ENCODE results near the gene KREMEN1. TPM values are rescaled to one million over a fixed set of nuclear protein-coding genes. Genes with fewer than 3 reads are reported as not detected.

KREMEN1 gene
- total RNA-seq, 2 donors from 2014 or later, result 8.4 to 13.9 TPM

DNA sequence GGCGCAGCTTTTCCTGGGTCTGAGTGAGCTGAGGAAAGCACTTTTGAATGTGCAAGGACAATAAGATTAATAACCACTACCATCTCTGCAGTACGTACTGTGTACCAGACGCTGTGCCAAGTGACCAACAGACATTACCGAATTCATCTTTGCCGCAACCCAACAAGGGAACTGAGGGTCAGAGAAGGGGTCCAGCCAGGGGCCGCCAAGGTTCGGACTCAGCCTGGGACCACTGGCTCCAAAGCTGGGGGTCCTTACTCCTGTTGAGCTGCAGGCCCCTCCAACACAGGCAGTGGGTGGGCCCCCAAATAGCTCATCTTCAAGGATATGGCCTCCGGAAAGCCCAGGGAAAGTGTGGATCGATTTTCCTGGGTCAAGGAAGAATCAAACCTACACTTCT is 77.9 kb downstream of the KREMEN1 start:
- TF ChIP-seq, protein P1, sequence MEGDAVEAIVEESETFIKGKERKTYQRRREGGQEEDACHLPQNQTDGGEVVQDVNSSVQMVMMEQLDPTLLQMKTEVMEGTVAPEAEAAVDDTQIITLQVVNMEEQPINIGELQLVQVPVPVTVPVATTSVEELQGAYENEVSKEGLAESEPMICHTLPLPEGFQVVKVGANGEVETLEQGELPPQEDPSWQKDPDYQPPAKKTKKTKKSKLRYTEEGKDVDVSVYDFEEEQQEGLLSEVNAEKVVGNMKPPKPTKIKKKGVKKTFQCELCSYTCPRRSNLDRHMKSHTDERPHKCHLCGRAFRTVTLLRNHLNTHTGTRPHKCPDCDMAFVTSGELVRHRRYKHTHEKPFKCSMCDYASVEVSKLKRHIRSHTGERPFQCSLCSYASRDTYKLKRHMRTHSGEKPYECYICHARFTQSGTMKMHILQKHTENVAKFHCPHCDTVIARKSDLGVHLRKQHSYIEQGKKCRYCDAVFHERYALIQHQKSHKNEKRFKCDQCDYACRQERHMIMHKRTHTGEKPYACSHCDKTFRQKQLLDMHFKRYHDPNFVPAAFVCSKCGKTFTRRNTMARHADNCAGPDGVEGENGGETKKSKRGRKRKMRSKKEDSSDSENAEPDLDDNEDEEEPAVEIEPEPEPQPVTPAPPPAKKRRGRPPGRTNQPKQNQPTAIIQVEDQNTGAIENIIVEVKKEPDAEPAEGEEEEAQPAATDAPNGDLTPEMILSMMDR (IDR thresholded peaks at IDR 0.05), result no peak
- Histone ChIP-seq H3K27me3 (replicated peaks; ENCODE audit: insufficient read depth) (no peaks in the 10 kb centered on the region), H3K27ac (no peak overlapping the region), H3K4me3 (no peak overlapping the region), H3K9me3 (no peaks in the 10 kb centered on the region), H3K36me3 (no peaks in the 10 kb centered on the region), H3K4me1 (ENCODE audit: control insufficient read depth in 1 of 2, low read depth in 2 of 2) (peaks cover 11 to 52% of the 10 kb centered on the region in 2 donors)
- DNase-seq (ENCODE audit: low spot score) (no peak), ATAC-seq (ENCODE audit: insufficient number of reproducible peaks, low FRiP score, low read depth) (no peak)

DNA sequence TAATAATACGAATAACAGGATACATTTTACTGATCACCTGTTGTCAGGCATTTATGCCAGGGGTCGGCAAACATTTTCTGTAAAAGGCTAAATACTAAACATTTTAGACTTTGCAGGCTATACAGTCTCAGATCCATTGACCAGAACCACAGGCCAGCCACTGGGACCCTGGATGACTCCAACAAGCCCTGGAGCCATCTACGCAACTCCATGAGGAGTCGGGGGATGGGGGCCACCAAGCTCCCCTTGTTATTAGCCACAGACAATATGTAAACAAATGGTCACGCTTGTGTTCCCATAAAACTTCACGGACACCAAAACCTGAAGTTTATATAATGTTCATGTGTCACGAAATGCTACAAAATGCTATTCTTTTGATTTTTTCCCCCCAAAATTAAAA is 78.5 kb downstream of the KREMEN1 start:
- no peak for ATAC-seq (ENCODE audit: insufficient number of reproducible peaks, low FRiP score, low read depth)
- H3K27ac ChIP-seq, result no peak overlapping the region
- no peak for DNase-seq (ENCODE audit: low spot score)
- H3K4me3 ChIP-seq, result no peak overlapping the region
- TF ChIP-seq, protein P1 (IDR thresholded peaks at IDR 0.05), result no peak
- no peaks in the 10 kb centered on the region for H3K36me3 ChIP-seq
- H3K4me1 ChIP-seq (ENCODE audit: control insufficient read depth in 1 of 2, low read depth in 2 of 2), result peaks cover 11 to 52% of the 10 kb centered on the region in 2 donors
- no peaks in the 10 kb centered on the region for H3K9me3 ChIP-seq
- no peaks in the 10 kb centered on the region for H3K27me3 ChIP-seq (replicated peaks; ENCODE audit: insufficient read depth)

DNA sequence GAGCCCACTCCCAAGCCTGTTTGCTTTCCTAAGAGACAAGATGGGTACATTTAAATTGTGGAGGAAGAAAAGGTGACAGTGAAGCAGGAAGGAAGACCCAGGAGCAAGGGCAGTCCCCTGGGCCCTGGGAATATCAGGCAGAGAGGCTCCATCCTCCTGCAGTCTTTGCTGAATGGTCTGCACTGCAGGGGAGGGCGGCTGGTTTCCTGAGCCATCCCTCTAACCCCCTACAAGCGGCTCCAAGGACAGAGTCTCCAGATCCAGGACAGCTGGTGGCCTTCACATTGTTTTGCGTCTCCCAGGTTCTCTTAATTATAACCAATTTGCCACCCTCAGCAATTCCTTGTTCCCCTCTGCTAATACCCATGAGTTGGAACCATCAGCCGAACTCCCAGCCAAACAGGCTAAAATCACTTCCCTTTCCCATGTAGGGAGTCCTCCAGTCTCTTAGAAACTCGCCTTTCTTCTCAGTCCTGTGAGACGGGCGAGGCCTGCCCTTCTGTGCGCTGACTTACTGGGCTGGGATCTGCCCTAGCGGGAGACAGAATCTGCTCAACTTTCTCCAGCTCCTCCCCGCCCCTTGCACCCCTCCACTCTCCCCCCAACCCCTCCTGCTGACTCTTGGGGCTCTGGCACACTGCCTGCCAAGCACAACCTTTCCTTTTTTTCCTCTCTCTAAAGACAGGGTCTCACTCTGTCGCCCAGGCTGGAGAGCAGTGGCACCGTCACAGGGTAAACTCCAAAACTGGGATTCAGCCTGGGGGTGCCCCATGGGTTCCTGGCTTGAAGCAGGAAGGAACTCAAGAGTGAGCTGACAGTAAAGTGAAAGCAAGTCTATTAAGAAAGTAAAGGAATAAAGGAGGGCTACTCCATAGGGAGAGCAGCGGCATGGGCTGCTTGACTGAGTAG is 79.5 kb downstream of the KREMEN1 start:
- TF ChIP-seq, protein P1 (IDR thresholded peaks at IDR 0.05), result no peak
- H3K9me3 ChIP-seq, result no peaks in the 10 kb centered on the region
- peak overlapping the region; percentile 66 to 87 for H3K27ac ChIP-seq
- peaks cover 11 to 47% of the 10 kb centered on the region in 2 donors for H3K4me1 ChIP-seq (ENCODE audit: control insufficient read depth in 1 of 2, low read depth in 2 of 2)
- no peaks in the 10 kb centered on the region for H3K27me3 ChIP-seq (replicated peaks; ENCODE audit: insufficient read depth)
- no peaks in the 10 kb centered on the region for H3K36me3 ChIP-seq
- H3K4me3 ChIP-seq, result peak overlapping the region; percentile 52
- ATAC-seq (ENCODE audit: insufficient number of reproducible peaks, low FRiP score, low read depth), result peak; percentile 30
- no peak for DNase-seq (ENCODE audit: low spot score)

DNA sequence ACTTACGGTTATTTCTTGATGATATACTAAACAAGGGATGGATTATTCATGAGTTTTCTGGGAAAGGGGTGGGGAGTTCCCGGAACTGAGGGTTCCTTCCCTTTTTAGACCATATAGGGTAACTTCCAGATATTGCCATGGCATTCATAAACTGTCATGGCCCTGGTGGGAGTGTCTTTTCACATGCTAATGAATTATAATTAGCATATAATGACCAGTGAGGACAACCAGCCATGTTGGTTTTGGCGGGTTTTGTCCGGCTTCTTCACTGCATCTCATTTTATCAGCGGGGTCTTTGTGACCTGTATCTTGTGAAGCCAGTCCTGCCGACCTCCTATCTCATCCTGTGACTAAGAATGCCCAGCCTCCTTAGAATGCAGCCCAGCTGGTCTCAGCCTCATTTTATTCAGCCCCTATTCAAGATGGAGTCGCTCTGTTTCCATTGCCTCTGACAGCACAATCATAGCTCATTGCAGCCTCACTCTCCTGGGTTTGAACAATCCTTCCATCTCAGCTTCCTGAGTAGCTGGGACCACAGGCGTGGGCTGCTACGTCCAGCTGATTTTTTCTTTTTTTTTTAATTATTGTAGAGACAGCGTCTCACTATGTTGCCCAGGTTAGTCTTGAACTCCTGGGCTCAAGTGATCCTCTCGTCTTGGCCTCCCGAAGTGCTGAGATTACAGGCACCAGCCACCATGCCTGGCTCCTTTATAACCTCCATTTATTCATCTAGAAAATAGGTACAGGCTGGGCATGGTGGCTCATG is 80.3 kb downstream of the KREMEN1 start:
- no peak for ATAC-seq (ENCODE audit: insufficient number of reproducible peaks, low FRiP score, low read depth)

More for the DNA sequence above, 80.3 kb downstream of the KREMEN1 start:
- Histone ChIP-seq H3K36me3 (no peaks in the 10 kb centered on the region), H3K27me3 (replicated peaks; ENCODE audit: insufficient read depth) (no peaks in the 10 kb centered on the region), H3K4me3 (peak overlapping the region; percentile 52), H3K27ac (peak overlapping the region; percentile 66 to 87), H3K4me1 (ENCODE audit: control insufficient read depth in 1 of 2, low read depth in 2 of 2) (peaks cover 11 to 39% of the 10 kb centered on the region in 2 donors), H3K9me3 (no peaks in the 10 kb centered on the region)
- TF ChIP-seq, protein P1 (IDR thresholded peaks at IDR 0.05), result no peak
- DNase-seq (ENCODE audit: low spot score), result peak; percentile 18
